Panc1 (cell line): ENCODE measurements around the gene FCHSD2.

ENCODE experiments used
- CTCF ChIP-seq: fragments of 450-650 bp; IDR thresholded peaks from 2 replicates; pipeline ENCODE4 v1.5.1; 2017; ENCODE audit warnings: mild to moderate bottlenecking
- POLR2AphosphoS5 ChIP-seq: IDR thresholded peaks from 2 replicates; pipeline ENCODE4 v1.6.1; 2012; ENCODE audit warnings: mild to moderate bottlenecking, low read depth, low read length, moderate library complexity
- TCF7L2 ChIP-seq: IDR thresholded peaks from 2 replicates; pipeline ENCODE4 v1.6.1; 2011; ENCODE audit warnings: mild to moderate bottlenecking, low read depth, low read length, inconsistent platforms

GRCh38 chr11:73191151-73191550, 49.0 kb upstream of the FCHSD2 start:
- no peak for TF ChIP-seq CTCF
- TF ChIP-seq POLR2AphosphoS5 = no peak
- TF ChIP-seq TCF7L2 = no peak
